OCI-LY7 (cell line): Measurements from ENCODE around the gene CDKN2B-AS1. TPM values are rescaled to one million over a fixed set of nuclear protein-coding genes. Genes with fewer than 3 reads are reported as not detected.

Source experiments
- BruUV-seq: library from RNA; stranded (reverse); fragments of 400-500 nt; replicated peaks from 2 replicates; lab custom pipeline; 2021; lab: Mats Ljungman, UMichigan
- CTCF ChIA-PET: fragments of 300-600 bp; sonication (Branson Sonifier 250); formaldehyde crosslinking; loops from one replicate; lab custom pipeline; 2022; ENCODE audit warnings: antibody characterized with exemption; ENCODE audit not compliant: unreplicated experiment; lab: Charles Lee
- POLR2A ChIA-PET: fragments of 300-600 bp; sonication (Branson Sonifier 250); formaldehyde crosslinking; loops from one replicate; lab custom pipeline; 2022; ENCODE audit warnings: antibody characterized with exemption; lab: Charles Lee
- DNase-seq: peaks from one replicate; pipeline ENCODE4 v3.0.0-alpha.2; 2015; ENCODE audit warnings: low spot score
- H2AFZ ChIP-seq: fragments of 200-600 bp; sonication (generic), shearing (Covaris generic); 2 replicates; pipeline ENCODE4 v1.6.1; 2014; ENCODE audit warnings: mild to moderate bottlenecking, antibody characterized with exemption, low read length, moderate library complexity
- H3K27ac ChIP-seq: fragments of 200-600 bp; sonication (generic); 2 replicates; pipeline ENCODE4 v1.5.1; 2014; ENCODE audit warnings: mixed run types, low read depth, mild to moderate bottlenecking, moderate library complexity, low read length, inconsistent platforms; ENCODE audit not compliant: poor library complexity, severe bottlenecking
- H3K36me3 ChIP-seq: fragments of 200-600 bp; sonication (generic); 2 replicates; pipeline ENCODE4 v1.6.1; 2014; ENCODE audit warnings: mild to moderate bottlenecking, antibody characterized with exemption, low read length, moderate library complexity, mixed read lengths; ENCODE audit not compliant: insufficient read depth
- H3K4me1 ChIP-seq: fragments of 200-600 bp; sonication (generic); 2 replicates; pipeline ENCODE4 v1.5.1; 2014; ENCODE audit warnings: mild to moderate bottlenecking, low read length; ENCODE audit not compliant: insufficient read depth, poor library complexity, severe bottlenecking
- H3K4me2 ChIP-seq: fragments of 200-600 bp; sonication (generic); 2 replicates; pipeline ENCODE4 v1.6.1; 2014; ENCODE audit warnings: mild to moderate bottlenecking, low read length
- H3K4me3 ChIP-seq: fragments of 200-600 bp; sonication (generic); 2 replicates; pipeline ENCODE4 v1.5.1; 2014; ENCODE audit warnings: mild to moderate bottlenecking, low read depth, low read length; ENCODE audit not compliant: poor library complexity, severe bottlenecking
- H3K79me2 ChIP-seq: fragments of 200-600 bp; sonication (generic); 2 replicates; pipeline ENCODE4 v1.6.1; 2016; ENCODE audit warnings: low read depth, mild to moderate bottlenecking, low read length, moderate library complexity, mixed read lengths; ENCODE audit not compliant: insufficient read depth
- H3K9me2 ChIP-seq: fragments of 200-600 bp; sonication (generic); 2 replicates; pipeline ENCODE4 v1.6.1; 2016; ENCODE audit warnings: mild to moderate bottlenecking, low read length, mixed read lengths; ENCODE audit not compliant: insufficient read depth
- H3K9me3 ChIP-seq: fragments of 200-600 bp; sonication (generic); 2 replicates; pipeline ENCODE4 v1.6.1; 2014; ENCODE audit warnings: mild to moderate bottlenecking, mixed run types, low read length, mixed read lengths
- H4K20me1 ChIP-seq: fragments of 200-600 bp; sonication (generic); 2 replicates; pipeline ENCODE4 v1.6.1; 2014; ENCODE audit warnings: mild to moderate bottlenecking, antibody characterized with exemption, low read length, moderate library complexity, mixed read lengths; ENCODE audit not compliant: insufficient read depth
- EZH2phosphoT487 ChIP-seq: fragments of 200-600 bp; sonication (generic); IDR thresholded peaks from 2 replicates; pipeline ENCODE4 v1.6.1; 2018; ENCODE audit warnings: low read depth, borderline replicate concordance, mild to moderate bottlenecking, mixed run types, antibody characterized with exemption, low read length, moderate library complexity, mixed read lengths
- intact Hi-C: fragments of 100-400 bp; cut with micrococcal nuclease; formaldehyde crosslinking; loops from one replicate; pipeline ENCODE4 v1.10.0; 2022; ENCODE audit not compliant: unreplicated experiment
- total RNA-seq, 2 experiments: library from RNA; depleted of rRNA in 1 of 2; stranded (reverse); fragments of >200 nt in 1 of 2; shearing (Covaris generic) in 1 of 2; gene quantifications; 2 replicates each; pipeline ENCODE4 v1.2.3, GENCODE V29; 2014 to 2022
- TF ChIP-seq, protein P1 (sequence below): fragments of 200-600 bp; sonication (generic); conservative IDR thresholded peaks from 2 replicates; pipeline ENCODE4 v1.5.1; 2014; ENCODE audit warnings: mild to moderate bottlenecking, antibody characterized with exemption, low read length, moderate library complexity, mixed read lengths

The CDKN2B-AS1 gene
- total RNA-seq, 2 experiments from 2014 or later: 20.4 to 24.3 TPM

DNA sequence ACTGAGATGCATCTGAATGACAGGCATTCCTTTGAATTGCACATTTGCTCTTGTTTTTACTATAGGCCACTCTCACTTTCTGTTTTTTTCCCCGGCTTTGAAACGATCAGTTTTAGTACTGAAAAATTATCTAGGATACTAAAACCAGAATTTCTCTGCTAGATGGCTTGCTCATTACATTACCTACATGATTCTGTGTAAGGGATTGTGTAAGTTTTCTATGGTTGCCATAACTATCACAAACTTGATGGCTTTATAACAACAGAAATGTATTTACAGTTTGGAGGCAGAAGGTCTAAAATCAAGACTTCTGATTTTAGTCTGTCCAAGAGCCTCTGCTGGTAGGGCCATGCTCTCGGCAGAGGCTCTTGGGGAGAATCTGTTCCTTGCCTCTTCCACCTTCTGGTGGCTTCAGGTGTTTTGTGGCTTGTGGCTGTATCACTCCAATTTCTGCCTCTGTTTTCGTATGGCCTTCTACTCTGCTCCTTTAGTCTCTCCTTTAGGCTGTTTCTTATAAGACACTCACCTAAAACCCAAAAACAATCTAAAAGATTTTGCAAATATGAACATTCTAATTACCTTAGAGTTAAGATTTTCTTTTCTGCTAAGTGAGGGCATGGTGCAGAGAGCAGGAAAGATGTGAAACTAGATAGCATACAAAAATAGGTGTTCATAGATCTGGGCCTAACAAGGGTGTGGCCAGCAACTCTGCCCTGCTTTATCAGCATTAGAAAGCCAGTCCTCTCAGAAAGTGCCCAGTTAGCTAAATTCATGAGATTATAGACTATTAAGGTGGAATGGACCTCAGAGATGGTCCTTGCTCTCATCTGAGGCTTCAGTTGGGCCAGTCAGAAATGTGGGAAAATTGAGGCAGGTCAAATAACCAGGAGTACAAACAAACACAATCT, 107.8 kb downstream of the CDKN2B-AS1 start:
- ChIA-PET CTCF (interaction anchor here (0.9 kb wide), 1 partner anchor 37 kb away, joined by 3 read pairs; no protein-coding TSS in a partner anchor), POLR2A (interaction anchor here (0.6 kb wide), 1 partner anchor 234 kb away, joined by 3 read pairs; no protein-coding TSS in a partner anchor)
- intact Hi-C loops: no loop called here

DNA sequence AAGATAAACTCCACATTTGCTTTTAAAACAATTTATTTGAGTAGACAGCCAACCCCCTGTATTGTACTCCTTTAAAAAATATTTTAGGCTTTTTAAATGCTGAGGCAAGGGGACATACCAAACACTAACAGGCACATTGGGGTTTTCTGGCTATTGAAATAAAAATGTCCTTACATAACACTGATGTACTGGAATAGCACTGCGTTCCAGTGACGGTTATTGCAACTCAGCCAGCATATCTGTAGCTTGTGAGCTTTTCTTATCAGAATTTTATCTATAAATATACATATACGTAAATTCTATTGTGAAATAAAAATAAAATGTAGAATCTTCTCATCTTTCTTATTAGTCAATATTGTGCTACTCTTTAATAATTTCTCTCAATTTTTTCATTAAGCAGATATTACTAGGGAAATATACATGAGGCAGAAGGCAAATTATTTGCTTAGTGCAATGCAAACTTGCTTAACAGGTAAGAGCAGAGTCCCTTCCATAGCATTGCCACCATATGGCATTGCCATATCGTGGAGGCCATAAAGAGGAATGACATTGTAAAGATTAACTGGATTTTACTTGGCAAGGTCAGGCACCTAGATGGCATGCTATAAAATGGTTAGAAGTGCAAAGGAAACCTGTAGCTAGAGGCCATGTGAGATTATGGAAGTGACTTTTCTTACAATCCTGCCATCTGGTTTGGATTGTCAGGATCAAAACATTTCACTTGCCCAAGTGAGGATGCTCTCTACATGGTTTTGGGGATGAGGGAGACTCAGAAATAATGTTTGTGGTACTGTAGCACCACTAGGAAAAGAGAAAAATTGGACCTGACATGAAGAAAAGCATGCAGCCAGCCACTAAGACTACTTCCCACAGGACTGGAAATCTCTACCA, 109.3 kb downstream of the CDKN2B-AS1 start:
- Histone ChIP-seq H3K36me3 (no peaks in the 10 kb centered on the region), H3K4me3 (no peak overlapping the region), H3K4me1 (peaks cover 11% of the 10 kb centered on the region), H3K9me2 (no peaks in the 10 kb centered on the region), H3K79me2 (no peaks in the 10 kb centered on the region), H3K4me2 (no peak overlapping the region), H4K20me1 (no peaks in the 10 kb centered on the region), H3K9me3 (no peaks in the 10 kb centered on the region), H3K27ac (no peak overlapping the region), H2AFZ (no peak overlapping the region)
- BruUV-seq: no TSS peak
- ChIA-PET POLR2A (interaction anchor here (0.6 to 1.5 kb wide), 6 partner anchors 33 to 1330 kb away, joined by 3 to 6 read pairs (median 4); no protein-coding TSS in a partner anchor), CTCF (no interaction called here)
- no peak for TF ChIP-seq EZH2phosphoT487
- TF ChIP-seq, protein P1, sequence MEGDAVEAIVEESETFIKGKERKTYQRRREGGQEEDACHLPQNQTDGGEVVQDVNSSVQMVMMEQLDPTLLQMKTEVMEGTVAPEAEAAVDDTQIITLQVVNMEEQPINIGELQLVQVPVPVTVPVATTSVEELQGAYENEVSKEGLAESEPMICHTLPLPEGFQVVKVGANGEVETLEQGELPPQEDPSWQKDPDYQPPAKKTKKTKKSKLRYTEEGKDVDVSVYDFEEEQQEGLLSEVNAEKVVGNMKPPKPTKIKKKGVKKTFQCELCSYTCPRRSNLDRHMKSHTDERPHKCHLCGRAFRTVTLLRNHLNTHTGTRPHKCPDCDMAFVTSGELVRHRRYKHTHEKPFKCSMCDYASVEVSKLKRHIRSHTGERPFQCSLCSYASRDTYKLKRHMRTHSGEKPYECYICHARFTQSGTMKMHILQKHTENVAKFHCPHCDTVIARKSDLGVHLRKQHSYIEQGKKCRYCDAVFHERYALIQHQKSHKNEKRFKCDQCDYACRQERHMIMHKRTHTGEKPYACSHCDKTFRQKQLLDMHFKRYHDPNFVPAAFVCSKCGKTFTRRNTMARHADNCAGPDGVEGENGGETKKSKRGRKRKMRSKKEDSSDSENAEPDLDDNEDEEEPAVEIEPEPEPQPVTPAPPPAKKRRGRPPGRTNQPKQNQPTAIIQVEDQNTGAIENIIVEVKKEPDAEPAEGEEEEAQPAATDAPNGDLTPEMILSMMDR: no peak
- intact Hi-C loops: no loop called here
- no peak for DNase-seq

More for the DNA sequence above, 107.8 kb downstream of the CDKN2B-AS1 start:
- BruUV-seq: no TSS peak
- H3K4me1 ChIP-seq: peaks cover 11% of the 10 kb centered on the region
- H3K9me3 ChIP-seq: no peaks in the 10 kb centered on the region
- no peak overlapping the region for H3K4me2 ChIP-seq
- no peaks in the 10 kb centered on the region for H3K9me2 ChIP-seq
- no peaks in the 10 kb centered on the region for H4K20me1 ChIP-seq
- DNase-seq: no peak
- no peaks in the 10 kb centered on the region for H3K36me3 ChIP-seq
- H3K79me2 ChIP-seq: no peaks in the 10 kb centered on the region
- no peak overlapping the region for H2AFZ ChIP-seq
- no peak for TF ChIP-seq EZH2phosphoT487
- TF ChIP-seq, protein P1: no peak
- no peak overlapping the region for H3K27ac ChIP-seq
- H3K4me3 ChIP-seq: no peak overlapping the region
